Thoracic aorta (tissue), 2 donors: ENCODE measurements around the gene LCE2C. TPM values are rescaled to one million over a fixed set of nuclear protein-coding genes. Genes with fewer than 3 reads are reported as not detected.
"Not testable (repeated sequence)": the region's sequence is repeated elsewhere in the genome, so short reads cannot be mapped to it uniquely, and the experiment has no call there.

Experiments
- ATAC-seq: fragments of 150-250 bp; one replicate; pipeline ENCODE4 v1.8.0; 2017; ENCODE audit warnings: low read depth; ENCODE audit not compliant: insufficient number of reproducible peaks, low FRiP score
- DNase-seq: peaks from one replicate; pipeline ENCODE4 v3.0.0-alpha.2; 2020; ENCODE audit warnings: low spot score
- H3K27ac ChIP-seq, 2 donors: fragments of 200-600 bp; sonication (generic); 1 replicate in 1 of 2; 2 replicates in 1 of 2; pipeline ENCODE4 v1.5.1; 2016; ENCODE audit warnings: mild to moderate bottlenecking in 2 of 2, moderate library complexity in 2 of 2
- H3K27me3 ChIP-seq: fragments of 200-600 bp; sonication (generic); replicated peaks from 2 replicates; pipeline ENCODE4 v1.6.0; 2016; ENCODE audit warnings: mild to moderate bottlenecking; ENCODE audit not compliant: insufficient read depth
- H3K36me3 ChIP-seq: fragments of 200-600 bp; sonication (generic); one replicate; pipeline ENCODE4 v1.5.1; 2016
- H3K4me1 ChIP-seq, 2 donors: fragments of 200-600 bp; sonication (generic); 1 replicate in 1 of 2; 2 replicates in 1 of 2; pipeline versions ENCODE4 v1.5.1 to v1.6.0; 2016; ENCODE audit warnings: low read depth in 2 of 2, mild to moderate bottlenecking in 1 of 2; ENCODE audit not compliant: control insufficient read depth in 1 of 2
- H3K4me3 ChIP-seq: fragments of 200-600 bp; sonication (generic); 2 replicates; pipeline ENCODE4 v1.5.1; 2016; ENCODE audit warnings: mild to moderate bottlenecking
- H3K9me3 ChIP-seq: fragments of 200-600 bp; sonication (generic); 2 replicates; pipeline ENCODE4 v1.5.1; 2016
- total RNA-seq, 2 donors: library from RNA; depleted of rRNA; stranded (reverse); fragments of >200 nt; gene quantifications; one replicate each; pipeline versions ENCODE4 v1.1.0 to v1.2.3, GENCODE V29; 2016
- TF ChIP-seq, protein P1 (sequence below): fragments of 200-600 bp; sonication (generic); IDR thresholded peaks from one replicate; pipeline ENCODE4 v1.5.1; 2019; ENCODE audit warnings: antibody characterized with exemption

LCE2C gene, protein sequence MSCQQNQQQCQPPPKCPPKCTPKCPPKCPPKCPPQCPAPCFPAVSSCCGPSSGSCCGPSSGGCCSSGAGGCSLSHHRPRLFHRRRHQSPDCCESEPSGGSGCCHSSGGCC
- total RNA-seq, result 1 to 10 TPM in 1 of 2 donors, not detected in 1; 1.8 TPM

DNA sequence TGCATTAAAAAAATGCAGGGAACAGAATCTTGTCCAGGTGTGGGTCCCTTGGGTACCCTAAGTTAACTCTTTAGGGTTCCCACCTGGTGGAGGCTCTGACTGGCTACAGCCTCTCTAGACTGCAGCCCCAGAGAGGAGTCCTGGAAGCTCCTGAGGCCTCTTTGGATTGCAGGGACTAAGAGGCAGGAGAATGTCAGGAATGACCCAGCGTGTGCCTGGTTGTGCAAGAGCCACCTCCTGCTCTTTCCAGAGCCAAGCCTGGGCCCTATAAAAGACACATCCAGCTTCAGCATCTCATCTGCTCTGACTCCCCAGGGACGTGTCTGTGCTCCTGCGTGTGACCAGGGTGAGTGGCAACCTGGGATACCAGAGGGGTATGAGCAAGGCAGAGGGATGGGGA lies at the start of gene LCE2C:
Gene LCE2C (plus strand): TSS at position 297 of the 400 bp plus-strand sequence. CDS start 737 bp downstream, outside the sequence.
- H3K27ac ChIP-seq, H3K4me1 ChIP-seq, H3K4me3 ChIP-seq, DNase-seq, ATAC-seq, H3K27me3 ChIP-seq, H3K9me3 ChIP-seq, H3K36me3 ChIP-seq: not testable (repeated sequence)

DNA sequence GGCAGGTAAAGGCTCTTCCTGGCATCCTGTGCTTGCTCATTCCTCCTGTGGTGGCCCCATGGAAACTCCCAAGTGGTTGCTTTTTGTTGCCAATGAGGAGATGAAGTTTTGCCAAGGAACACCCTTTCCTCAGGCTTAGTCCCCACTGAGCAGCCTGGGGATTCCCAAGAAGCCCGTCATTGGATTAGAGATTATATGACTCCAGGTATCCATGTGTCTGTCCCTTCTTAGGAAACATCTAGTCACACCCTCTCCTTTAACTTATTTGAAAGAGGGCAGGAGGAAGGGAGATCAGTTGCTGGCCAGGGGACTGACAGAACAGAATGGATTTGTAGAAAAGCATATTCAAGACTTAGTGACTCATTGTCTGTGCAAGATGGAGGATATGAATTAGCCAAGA lies 48.3 kb upstream of the LCE2C start:
- H3K27me3 ChIP-seq, result no peaks in the 10 kb centered on the region
- DNase-seq (no peak), ATAC-seq (no peak)
- H3K36me3 ChIP-seq, result no peaks in the 10 kb centered on the region
- no peak overlapping the region for H3K4me3 ChIP-seq
- no peaks in the 10 kb centered on the region for H3K9me3 ChIP-seq
- TF ChIP-seq, protein P1, sequence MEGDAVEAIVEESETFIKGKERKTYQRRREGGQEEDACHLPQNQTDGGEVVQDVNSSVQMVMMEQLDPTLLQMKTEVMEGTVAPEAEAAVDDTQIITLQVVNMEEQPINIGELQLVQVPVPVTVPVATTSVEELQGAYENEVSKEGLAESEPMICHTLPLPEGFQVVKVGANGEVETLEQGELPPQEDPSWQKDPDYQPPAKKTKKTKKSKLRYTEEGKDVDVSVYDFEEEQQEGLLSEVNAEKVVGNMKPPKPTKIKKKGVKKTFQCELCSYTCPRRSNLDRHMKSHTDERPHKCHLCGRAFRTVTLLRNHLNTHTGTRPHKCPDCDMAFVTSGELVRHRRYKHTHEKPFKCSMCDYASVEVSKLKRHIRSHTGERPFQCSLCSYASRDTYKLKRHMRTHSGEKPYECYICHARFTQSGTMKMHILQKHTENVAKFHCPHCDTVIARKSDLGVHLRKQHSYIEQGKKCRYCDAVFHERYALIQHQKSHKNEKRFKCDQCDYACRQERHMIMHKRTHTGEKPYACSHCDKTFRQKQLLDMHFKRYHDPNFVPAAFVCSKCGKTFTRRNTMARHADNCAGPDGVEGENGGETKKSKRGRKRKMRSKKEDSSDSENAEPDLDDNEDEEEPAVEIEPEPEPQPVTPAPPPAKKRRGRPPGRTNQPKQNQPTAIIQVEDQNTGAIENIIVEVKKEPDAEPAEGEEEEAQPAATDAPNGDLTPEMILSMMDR, result no peak
- no peak overlapping the region for H3K27ac ChIP-seq
- no peaks in the 10 kb centered on the region for H3K4me1 ChIP-seq

DNA sequence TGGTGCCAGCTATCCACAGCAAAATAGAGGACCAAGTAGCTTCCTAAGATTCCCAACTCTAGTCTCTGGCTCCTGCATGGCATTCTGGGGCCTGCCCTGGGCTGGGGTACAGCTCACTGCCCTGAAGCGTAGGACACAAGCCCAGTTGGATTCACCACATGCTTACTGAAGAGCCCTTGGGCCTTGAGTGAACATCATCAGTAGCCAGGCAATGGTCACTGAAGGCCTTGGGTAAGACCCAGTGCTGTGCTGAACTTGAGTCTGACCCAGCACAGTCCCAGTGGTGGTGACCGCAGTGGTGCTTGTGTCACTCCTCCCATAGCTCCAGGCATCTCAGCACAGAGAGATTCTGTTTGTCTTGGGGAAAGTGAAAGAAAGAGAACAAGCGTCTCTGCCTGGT lies 44.5 kb upstream of the LCE2C start:
- no peaks in the 10 kb centered on the region for H3K9me3 ChIP-seq
- DNase-seq, result no peak
- no peaks in the 10 kb centered on the region for H3K4me1 ChIP-seq
- no peak overlapping the region for H3K4me3 ChIP-seq
- no peaks in the 10 kb centered on the region for H3K27me3 ChIP-seq
- H3K36me3 ChIP-seq, result no peaks in the 10 kb centered on the region
- no peak overlapping the region for H3K27ac ChIP-seq
- no peak for ATAC-seq
- TF ChIP-seq, protein P1, result no peak

DNA sequence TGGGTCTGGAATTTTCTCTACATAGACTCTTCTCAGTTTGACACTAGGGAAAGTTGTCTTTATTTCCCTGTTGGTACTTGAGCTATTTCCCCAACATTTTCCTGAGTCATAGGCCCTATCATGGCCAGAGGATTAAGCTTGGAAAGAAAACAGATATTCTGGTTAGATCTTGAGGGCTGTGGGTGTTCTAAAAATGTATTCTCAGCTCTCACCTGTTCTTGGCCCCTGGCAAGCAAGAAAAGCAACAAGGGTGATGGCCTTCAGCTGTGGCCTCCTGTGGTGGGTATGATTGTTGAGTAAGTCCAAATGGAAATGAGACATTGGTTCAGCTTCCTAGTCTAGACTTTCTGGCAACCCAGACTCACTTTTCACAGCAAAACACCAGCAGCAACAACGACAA lies 34.7 kb upstream of the LCE2C start:
- H3K9me3 ChIP-seq, result no peaks in the 10 kb centered on the region
- TF ChIP-seq, protein P1, result no peak
- H3K4me1 ChIP-seq, result no peaks in the 10 kb centered on the region
- H3K27me3 ChIP-seq, result no peaks in the 10 kb centered on the region
- H3K36me3 ChIP-seq, result no peaks in the 10 kb centered on the region
- ATAC-seq, result no peak
- no peak overlapping the region for H3K4me3 ChIP-seq
- no peak overlapping the region for H3K27ac ChIP-seq
- no peak for DNase-seq

DNA sequence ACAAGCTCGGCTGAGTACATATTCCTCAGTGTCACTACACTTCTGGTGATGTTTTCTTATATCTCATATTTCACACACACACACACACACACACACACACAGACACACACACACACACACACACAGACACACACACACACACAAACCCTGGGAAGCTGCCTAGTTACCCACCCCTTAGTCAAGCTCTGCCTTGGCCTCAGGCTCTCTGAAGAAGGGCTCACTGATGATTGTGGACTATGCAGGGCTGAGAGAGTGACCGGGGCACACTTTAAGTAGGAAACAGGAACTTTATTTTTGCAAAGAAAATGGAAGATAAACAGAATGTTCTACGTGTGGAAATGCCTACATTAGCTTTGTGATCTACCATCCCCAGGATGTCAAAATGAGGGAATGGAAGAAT lies 31.1 kb upstream of the LCE2C start:
- no peaks in the 10 kb centered on the region for H3K36me3 ChIP-seq
- DNase-seq (no peak), ATAC-seq (no peak)
- H3K27ac ChIP-seq, result no peak overlapping the region
- no peaks in the 10 kb centered on the region for H3K27me3 ChIP-seq
- no peaks in the 10 kb centered on the region for H3K9me3 ChIP-seq
- H3K4me3 ChIP-seq, result no peak overlapping the region
- TF ChIP-seq, protein P1, result no peak
- no peaks in the 10 kb centered on the region for H3K4me1 ChIP-seq

DNA sequence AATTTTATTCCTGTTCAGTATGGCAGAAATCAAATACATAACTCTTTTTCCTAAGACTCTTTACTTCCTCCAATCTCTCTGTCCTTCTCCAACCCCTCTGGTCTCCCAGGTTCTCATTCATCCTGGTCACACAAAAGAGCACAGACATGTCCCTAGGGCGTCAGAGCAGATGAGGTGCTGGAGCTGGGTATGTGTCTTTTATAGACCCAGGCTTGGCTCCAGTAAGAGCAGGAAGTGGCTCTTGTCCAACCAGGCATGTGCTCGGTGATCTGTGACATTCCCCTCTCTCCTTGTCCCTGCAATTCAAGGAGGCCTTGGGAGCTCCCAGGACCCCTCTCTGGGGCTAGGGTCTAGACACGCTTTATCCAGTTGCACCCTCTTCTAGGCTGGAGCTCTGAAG lies 29.9 kb upstream of the LCE2C start:
- Histone ChIP-seq H3K27ac (no peak overlapping the region), H3K9me3 (no peaks in the 10 kb centered on the region), H3K36me3 (no peaks in the 10 kb centered on the region), H3K4me1 (no peaks in the 10 kb centered on the region), H3K27me3 (no peaks in the 10 kb centered on the region), H3K4me3 (no peak overlapping the region)
- no peak for ATAC-seq
- DNase-seq, result no peak
- TF ChIP-seq, protein P1, result no peak
